Esophagus squamous epithelium (tissue), 4 donors: ENCODE measurements around the gene GOLGA6A.

Experiments
- POLR2A ChIP-seq, 4 donors: fragments of 450-650 bp; IDR thresholded peaks; one replicate each; pipeline ENCODE4 v1.6.1; 2017; ENCODE audit warnings: antibody characterized with exemption in 4 of 4, mild to moderate bottlenecking in 4 of 4, moderate library complexity in 3 of 4
- TF ChIP-seq, protein P1 (sequence below), 6 experiments: fragments of 450-650 bp in 4 of 6; fragments of 200-600 bp in 2 of 6; sonication (generic) in 2 of 6; IDR thresholded peaks; one replicate each; pipeline ENCODE4 v1.5.1; 2016 to 2019; ENCODE audit warnings: antibody characterized with exemption in 6 of 6, mild to moderate bottlenecking in 4 of 6, moderate library complexity in 4 of 6

- no peak for TF ChIP-seq POLR2A (IDR thresholded peaks at IDR 0.05)
- TF ChIP-seq, protein P1, sequence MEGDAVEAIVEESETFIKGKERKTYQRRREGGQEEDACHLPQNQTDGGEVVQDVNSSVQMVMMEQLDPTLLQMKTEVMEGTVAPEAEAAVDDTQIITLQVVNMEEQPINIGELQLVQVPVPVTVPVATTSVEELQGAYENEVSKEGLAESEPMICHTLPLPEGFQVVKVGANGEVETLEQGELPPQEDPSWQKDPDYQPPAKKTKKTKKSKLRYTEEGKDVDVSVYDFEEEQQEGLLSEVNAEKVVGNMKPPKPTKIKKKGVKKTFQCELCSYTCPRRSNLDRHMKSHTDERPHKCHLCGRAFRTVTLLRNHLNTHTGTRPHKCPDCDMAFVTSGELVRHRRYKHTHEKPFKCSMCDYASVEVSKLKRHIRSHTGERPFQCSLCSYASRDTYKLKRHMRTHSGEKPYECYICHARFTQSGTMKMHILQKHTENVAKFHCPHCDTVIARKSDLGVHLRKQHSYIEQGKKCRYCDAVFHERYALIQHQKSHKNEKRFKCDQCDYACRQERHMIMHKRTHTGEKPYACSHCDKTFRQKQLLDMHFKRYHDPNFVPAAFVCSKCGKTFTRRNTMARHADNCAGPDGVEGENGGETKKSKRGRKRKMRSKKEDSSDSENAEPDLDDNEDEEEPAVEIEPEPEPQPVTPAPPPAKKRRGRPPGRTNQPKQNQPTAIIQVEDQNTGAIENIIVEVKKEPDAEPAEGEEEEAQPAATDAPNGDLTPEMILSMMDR (IDR thresholded peaks at IDR 0.05), result no peak
Observed at GRCh38 chr15:74044267-74045110, 37.9 kb downstream of the GOLGA6A start.
